DOHH2 (cell line): Measurements from ENCODE around the gene ST8SIA6.

Experiments
- CTCF ChIP-seq: fragments of 200-600 bp; sonication (generic); IDR thresholded peaks from one replicate; pipeline ENCODE4 v1.5.1; 2014; ENCODE audit warnings: antibody characterized with exemption, mild to moderate bottlenecking, low read depth, low read length; ENCODE audit not compliant: poor library complexity, severe bottlenecking
- EZH2phosphoT487 ChIP-seq: fragments of 200-600 bp; sonication (generic); IDR thresholded peaks from 2 replicates; pipeline ENCODE4 v1.6.1; 2017; ENCODE audit warnings: borderline replicate concordance, mild to moderate bottlenecking, antibody characterized with exemption, low read length, moderate library complexity, mixed read lengths

DNA sequence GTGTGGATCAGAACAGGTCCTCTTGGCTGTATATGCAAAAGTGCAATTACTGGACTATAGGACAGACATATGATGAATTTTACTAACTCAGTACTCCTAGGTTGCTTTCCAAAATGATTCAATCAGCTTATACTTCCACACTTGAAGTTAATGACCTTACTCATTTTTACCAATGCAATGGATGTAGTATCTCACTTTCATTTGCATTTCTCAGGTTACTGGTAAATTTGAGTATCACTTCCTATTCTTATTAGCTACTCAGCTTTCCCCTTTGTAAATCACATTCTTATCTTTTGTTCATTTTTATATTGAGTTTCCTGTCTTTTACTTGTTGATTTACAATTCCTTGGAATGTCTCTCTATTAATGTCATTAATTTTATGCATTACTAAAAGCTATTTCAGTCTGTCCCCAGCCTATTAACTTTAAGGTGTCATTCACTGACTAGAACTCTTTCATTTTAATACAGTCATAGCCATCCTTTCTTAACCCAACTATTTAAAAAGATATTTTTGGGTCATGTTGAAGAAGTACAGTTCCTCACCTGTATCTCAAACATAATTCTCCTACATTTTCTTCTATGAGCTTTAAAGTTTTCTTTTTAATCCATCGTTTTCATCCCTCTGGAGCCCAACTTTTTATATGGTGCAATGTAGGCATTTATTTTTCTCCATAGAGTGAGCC is 137.8 kb downstream of the ST8SIA6 start:
- TF ChIP-seq CTCF (no peak), EZH2phosphoT487 (no peak)
